ENCODE data around the gene SLC25A4.

GRCh38 chr4:185141777-185142176, 1.3 kb upstream of the SLC25A4 start:
- TF ChIP-seq, protein P1, sequence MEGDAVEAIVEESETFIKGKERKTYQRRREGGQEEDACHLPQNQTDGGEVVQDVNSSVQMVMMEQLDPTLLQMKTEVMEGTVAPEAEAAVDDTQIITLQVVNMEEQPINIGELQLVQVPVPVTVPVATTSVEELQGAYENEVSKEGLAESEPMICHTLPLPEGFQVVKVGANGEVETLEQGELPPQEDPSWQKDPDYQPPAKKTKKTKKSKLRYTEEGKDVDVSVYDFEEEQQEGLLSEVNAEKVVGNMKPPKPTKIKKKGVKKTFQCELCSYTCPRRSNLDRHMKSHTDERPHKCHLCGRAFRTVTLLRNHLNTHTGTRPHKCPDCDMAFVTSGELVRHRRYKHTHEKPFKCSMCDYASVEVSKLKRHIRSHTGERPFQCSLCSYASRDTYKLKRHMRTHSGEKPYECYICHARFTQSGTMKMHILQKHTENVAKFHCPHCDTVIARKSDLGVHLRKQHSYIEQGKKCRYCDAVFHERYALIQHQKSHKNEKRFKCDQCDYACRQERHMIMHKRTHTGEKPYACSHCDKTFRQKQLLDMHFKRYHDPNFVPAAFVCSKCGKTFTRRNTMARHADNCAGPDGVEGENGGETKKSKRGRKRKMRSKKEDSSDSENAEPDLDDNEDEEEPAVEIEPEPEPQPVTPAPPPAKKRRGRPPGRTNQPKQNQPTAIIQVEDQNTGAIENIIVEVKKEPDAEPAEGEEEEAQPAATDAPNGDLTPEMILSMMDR (IDR thresholded peaks at IDR 0.05) = no peak
- TF ChIP-seq POLR2A (IDR thresholded peaks at IDR 0.05) = no peak
